Neural crest cell (in vitro differentiated cells): ENCODE measurements around the gene FZR1. TPM values are rescaled to one million over a fixed set of nuclear protein-coding genes. Genes with fewer than 3 reads are reported as not detected.

ENCODE experiments used
- DNase-seq: peaks from one replicate; pipeline ENCODE4 v3.0.0; 2021; ENCODE audit warnings: low read depth, mixed read lengths, low spot score
- H3K27ac Mint-ChIP-seq: one replicate; pipeline ENCODE4 v1.8.0; 2021; ENCODE audit warnings: mild to moderate bottlenecking, mixed read lengths; ENCODE audit not compliant: unreplicated experiment
- H3K27me3 Mint-ChIP-seq: 2 replicates; pipeline ENCODE4 v1.8.0; 2021; ENCODE audit warnings: low read depth, mild to moderate bottlenecking, mixed read lengths
- H3K36me3 Mint-ChIP-seq: 2 replicates; pipeline ENCODE4 v1.8.0; 2021; ENCODE audit warnings: low read depth, mild to moderate bottlenecking, mixed read lengths
- H3K4me1 Mint-ChIP-seq: 2 replicates; pipeline ENCODE4 v1.8.0; 2021; ENCODE audit warnings: mixed read lengths
- H3K4me3 Mint-ChIP-seq: one replicate; pipeline ENCODE4 v1.8.0; 2021; ENCODE audit warnings: mild to moderate bottlenecking, mixed read lengths
- H3K9me3 Mint-ChIP-seq: 2 replicates; pipeline ENCODE4 v1.8.0; 2021; ENCODE audit warnings: mixed read lengths
- total RNA-seq: library from RNA; stranded (reverse); gene quantifications from 2 replicates; pipeline ENCODE4 v1.2.1, GENCODE V29; 2021
- TF ChIP-seq, protein P1 (sequence below): fragments of 200-600 bp; sonication (generic); conservative IDR thresholded peaks from 2 replicates; pipeline ENCODE4 v1.5.0; 2021; ENCODE audit warnings: antibody characterized with exemption, mild to moderate bottlenecking

The FZR1 gene
- total RNA-seq, 1 donor from 2014 or later, result 67.8 TPM

- H3K4me3 Mint-ChIP-seq, result peak overlapping the region; percentile 41
- peaks cover 19% of the 10 kb centered on the region for H3K4me1 Mint-ChIP-seq
- H3K27ac Mint-ChIP-seq, result no peak overlapping the region
- H3K9me3 Mint-ChIP-seq, result no peaks in the 10 kb centered on the region
- peaks cover 66% of the 10 kb centered on the region for H3K27me3 Mint-ChIP-seq
- H3K36me3 Mint-ChIP-seq, result no peaks in the 10 kb centered on the region
- no peak for DNase-seq
- TF ChIP-seq, protein P1, sequence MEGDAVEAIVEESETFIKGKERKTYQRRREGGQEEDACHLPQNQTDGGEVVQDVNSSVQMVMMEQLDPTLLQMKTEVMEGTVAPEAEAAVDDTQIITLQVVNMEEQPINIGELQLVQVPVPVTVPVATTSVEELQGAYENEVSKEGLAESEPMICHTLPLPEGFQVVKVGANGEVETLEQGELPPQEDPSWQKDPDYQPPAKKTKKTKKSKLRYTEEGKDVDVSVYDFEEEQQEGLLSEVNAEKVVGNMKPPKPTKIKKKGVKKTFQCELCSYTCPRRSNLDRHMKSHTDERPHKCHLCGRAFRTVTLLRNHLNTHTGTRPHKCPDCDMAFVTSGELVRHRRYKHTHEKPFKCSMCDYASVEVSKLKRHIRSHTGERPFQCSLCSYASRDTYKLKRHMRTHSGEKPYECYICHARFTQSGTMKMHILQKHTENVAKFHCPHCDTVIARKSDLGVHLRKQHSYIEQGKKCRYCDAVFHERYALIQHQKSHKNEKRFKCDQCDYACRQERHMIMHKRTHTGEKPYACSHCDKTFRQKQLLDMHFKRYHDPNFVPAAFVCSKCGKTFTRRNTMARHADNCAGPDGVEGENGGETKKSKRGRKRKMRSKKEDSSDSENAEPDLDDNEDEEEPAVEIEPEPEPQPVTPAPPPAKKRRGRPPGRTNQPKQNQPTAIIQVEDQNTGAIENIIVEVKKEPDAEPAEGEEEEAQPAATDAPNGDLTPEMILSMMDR, result no peak
These were observed 46.8 kb upstream of the FZR1 start for GRCh38 chr19:3459089-3459881.

GRCh38 chr19:3459965-3460582 lies 46.0 kb upstream of the FZR1 start:
- Mint-ChIP-seq H3K4me3 (no peak overlapping the region), H3K27me3 (peaks cover 72% of the 10 kb centered on the region), H3K4me1 (peaks cover 19% of the 10 kb centered on the region), H3K36me3 (no peaks in the 10 kb centered on the region), H3K9me3 (no peaks in the 10 kb centered on the region), H3K27ac (no peak overlapping the region)
- DNase-seq, result no peak
- TF ChIP-seq, protein P1, result no peak

DNA sequence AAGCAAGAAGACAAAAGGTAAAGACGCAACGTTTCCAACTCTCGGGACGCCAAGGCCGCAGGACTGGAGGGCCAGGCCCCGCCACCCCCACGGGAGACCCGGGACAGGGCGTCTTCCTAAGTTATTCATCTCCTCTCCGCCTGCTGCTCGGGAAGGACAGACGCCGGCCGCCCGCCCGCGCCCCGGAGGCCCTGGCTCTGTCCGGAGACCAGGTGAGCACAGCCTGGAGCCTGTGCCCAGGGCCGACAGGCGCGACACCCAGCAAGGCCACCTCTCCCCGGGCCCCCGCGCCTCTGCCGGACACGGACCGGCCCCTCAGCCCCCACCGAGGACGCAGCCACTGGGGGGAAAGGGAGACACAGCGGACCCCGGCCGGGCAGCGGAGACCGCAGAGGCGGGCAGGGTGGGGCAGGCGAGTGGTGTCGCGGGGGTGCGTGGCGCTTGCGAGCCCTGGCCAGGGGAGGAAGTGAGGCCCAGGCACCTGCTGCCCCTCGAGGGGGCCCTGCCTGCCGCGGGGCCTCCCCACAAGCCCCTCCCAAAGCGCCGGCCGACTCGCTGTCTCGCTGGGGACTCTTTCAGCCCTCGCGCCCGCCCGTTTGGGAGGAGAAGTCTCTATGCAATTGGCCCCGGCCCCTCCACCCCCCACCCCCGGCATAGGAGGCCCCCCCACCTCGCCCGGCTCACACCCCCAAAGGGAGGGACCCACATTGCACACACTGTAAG lies 43.0 kb upstream of the FZR1 start:
- Mint-ChIP-seq H3K36me3 (no peaks in the 10 kb centered on the region), H3K27me3 (peaks cover 83% of the 10 kb centered on the region), H3K27ac (no peak overlapping the region), H3K4me3 (no peak overlapping the region), H3K9me3 (peaks cover 2% of the 10 kb centered on the region), H3K4me1 (peaks cover 14% of the 10 kb centered on the region)
- TF ChIP-seq, protein P1, result no peak
- DNase-seq, result no peak

DNA sequence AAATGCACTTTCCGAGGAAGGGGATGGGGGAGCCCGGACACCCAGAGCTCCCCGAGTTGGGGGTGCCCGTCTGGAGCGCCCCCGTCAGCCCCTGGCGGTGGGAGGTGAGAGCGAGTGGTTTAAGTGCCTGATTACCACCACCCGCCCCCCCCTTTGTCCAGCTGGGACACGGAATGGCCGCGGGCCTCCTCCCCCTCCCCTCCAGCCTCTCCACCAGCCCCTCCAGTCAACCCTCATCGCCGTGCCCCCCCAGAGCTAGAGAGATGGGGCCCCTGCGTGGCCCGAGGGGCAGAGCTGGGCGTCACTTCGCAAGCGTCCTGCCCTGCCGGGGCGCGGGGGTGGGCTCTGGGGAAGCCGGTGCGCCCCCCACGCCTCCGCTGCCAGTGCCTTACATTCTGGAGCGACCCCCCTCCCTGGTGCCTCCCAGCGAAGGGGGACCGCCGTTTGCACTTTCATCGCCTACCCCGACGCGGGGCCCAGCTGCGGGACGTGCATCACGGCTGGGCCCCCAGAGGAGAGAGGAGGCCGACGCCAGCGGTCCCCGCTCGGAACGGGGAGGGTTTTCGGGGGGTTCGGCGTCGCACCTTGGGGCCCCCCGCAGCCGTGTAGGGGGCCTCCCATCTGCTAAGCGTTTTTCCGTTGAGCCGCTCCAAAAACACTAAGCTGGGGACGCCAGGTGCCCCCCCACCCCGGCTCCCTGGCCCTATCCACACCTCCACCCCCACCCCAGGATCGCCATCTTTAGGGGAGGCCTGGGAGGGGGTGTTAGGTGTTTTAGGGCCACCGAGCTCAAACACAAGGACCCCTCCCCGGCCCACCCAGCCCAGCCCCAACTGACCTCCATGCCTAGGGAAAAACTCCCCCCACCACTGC lies 42.2 kb upstream of the FZR1 start:
- Mint-ChIP-seq H3K27me3 (peaks cover 80% of the 10 kb centered on the region), H3K4me3 (no peak overlapping the region), H3K27ac (no peak overlapping the region), H3K4me1 (peaks cover 9% of the 10 kb centered on the region), H3K9me3 (peaks cover 4% of the 10 kb centered on the region), H3K36me3 (no peaks in the 10 kb centered on the region)
- TF ChIP-seq, protein P1, result no peak
- no peak for DNase-seq
